Gastroesophageal sphincter (tissue), 4 donors: Measurements from ENCODE around the gene ECI1. TPM values are rescaled to one million over a fixed set of nuclear protein-coding genes. Genes with fewer than 3 reads are reported as not detected.
"Not testable (repeated sequence)": the region's sequence is repeated elsewhere in the genome, so short reads cannot be mapped to it uniquely, and the experiment has no call there.

Experiments
- ATAC-seq: fragments of 150-250 bp; one replicate; pipeline ENCODE4 v1.9.1; 2016; ENCODE audit warnings: mild to moderate bottlenecking, moderate library complexity
- H3K27ac ChIP-seq, 4 donors: fragments of 200-600 bp; sonication (generic) in 3 of 4; 1 replicate in 3 of 4; 2 replicates in 1 of 4; pipeline ENCODE4 v1.5.1; 2016 to 2019
- H3K27me3 ChIP-seq: fragments of 200-600 bp; sonication (generic); one replicate; pipeline ENCODE4 v1.5.1; 2019
- H3K36me3 ChIP-seq, 2 donors: fragments of 200-600 bp; sonication (generic); one replicate each; pipeline ENCODE4 v1.5.1; 2019; ENCODE audit warnings: control low read depth in 1 of 2
- H3K4me1 ChIP-seq, 3 donors: fragments of 200-600 bp; sonication (generic); 1 replicate in 2 of 3; 2 replicates in 1 of 3; pipeline ENCODE4 v1.5.1; 2016 to 2019; ENCODE audit warnings: control low read depth in 2 of 3
- H3K4me3 ChIP-seq, 2 donors: fragments of 200-600 bp; sonication (generic); one replicate each; pipeline ENCODE4 v1.5.1; 2019; ENCODE audit warnings: mild to moderate bottlenecking in 1 of 2, moderate library complexity in 1 of 2
- H3K9me3 ChIP-seq, 3 donors: fragments of 200-600 bp; sonication (generic); one replicate each; pipeline ENCODE4 v1.5.1; 2017 to 2019; ENCODE audit warnings: control low read depth in 2 of 3
- EP300 ChIP-seq: sonication (generic); formaldehyde crosslinking; IDR thresholded peaks from one replicate; pipeline ENCODE4 v1.6.1; 2017; ENCODE audit warnings: antibody characterized with exemption, mild to moderate bottlenecking
- POLR2A ChIP-seq, 2 donors: fragments of 450-650 bp; IDR thresholded peaks; one replicate each; pipeline ENCODE4 v1.6.1; 2017; ENCODE audit warnings: antibody characterized with exemption in 2 of 2, mild to moderate bottlenecking in 2 of 2, moderate library complexity in 1 of 2
- POLR2AphosphoS5 ChIP-seq: sonication (generic); formaldehyde crosslinking; IDR thresholded peaks from one replicate; pipeline ENCODE4 v1.6.1; 2017; ENCODE audit warnings: antibody characterized with exemption
- WGBS, 2 donors: methylation state at CpG; one replicate each; pipeline ENCODE4 v1.1.5; 2018; ENCODE audit warnings: low coverage in 1 of 2; 5-methylcytosine and 5-hydroxymethylcytosine counted together
- total RNA-seq, 4 donors: library from RNA; depleted of rRNA; stranded (reverse); fragments of >200 nt; gene quantifications; one replicate each; pipeline ENCODE4 v1.1.0, GENCODE V29; 2016
- TF ChIP-seq, protein P1 (sequence below), 4 experiments: fragments of 200-600 bp in 2 of 4; fragments of 450-650 bp in 2 of 4; sonication (generic) in 1 of 4; IDR thresholded peaks; one replicate each; pipeline ENCODE4 v1.5.1; 2017 to 2019; ENCODE audit warnings: antibody characterized with exemption in 4 of 4, mild to moderate bottlenecking in 2 of 4, moderate library complexity in 2 of 4

ECI1 gene
- total RNA-seq, 4 donors from 2014 or later = 41.9 to 85.1 (median 73.8) TPM

DNA sequence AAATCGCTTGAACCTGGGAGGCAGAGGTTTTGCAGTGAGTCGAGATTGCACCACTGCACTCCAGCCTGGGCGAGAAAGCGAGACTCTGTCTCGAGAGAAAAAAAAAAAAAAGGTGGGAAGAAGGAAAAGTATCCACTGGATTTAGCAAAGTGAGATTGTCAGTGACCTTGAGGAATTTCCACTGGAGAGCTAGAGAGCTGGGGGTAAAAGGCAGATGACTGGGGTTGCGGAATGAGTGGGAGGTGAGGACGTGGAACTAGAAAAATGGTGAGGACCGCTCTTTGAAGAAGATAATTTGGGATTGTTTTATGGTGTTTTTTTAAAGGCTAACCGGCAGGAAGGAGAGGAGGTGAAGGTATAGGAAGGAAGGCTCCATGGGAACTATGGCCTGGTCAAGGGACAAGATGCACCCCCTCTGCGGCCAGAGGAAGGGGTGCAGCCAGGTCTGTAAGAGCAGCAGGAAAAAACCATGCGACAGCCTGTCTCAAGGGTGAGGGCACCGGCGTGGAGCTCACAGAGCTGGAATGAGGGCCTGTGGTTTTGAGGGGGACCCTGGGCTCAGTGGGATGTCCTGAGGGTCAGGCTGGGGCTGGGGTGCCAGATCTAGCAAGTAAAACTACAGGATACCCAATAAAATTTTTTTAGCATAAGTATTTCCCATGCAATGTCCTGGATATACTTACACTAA lies 46.8 kb downstream of the ECI1 start:
- no peak for TF ChIP-seq POLR2A (IDR thresholded peaks at IDR 0.05)
- TF ChIP-seq EP300 = no peak
- TF ChIP-seq, protein P1, sequence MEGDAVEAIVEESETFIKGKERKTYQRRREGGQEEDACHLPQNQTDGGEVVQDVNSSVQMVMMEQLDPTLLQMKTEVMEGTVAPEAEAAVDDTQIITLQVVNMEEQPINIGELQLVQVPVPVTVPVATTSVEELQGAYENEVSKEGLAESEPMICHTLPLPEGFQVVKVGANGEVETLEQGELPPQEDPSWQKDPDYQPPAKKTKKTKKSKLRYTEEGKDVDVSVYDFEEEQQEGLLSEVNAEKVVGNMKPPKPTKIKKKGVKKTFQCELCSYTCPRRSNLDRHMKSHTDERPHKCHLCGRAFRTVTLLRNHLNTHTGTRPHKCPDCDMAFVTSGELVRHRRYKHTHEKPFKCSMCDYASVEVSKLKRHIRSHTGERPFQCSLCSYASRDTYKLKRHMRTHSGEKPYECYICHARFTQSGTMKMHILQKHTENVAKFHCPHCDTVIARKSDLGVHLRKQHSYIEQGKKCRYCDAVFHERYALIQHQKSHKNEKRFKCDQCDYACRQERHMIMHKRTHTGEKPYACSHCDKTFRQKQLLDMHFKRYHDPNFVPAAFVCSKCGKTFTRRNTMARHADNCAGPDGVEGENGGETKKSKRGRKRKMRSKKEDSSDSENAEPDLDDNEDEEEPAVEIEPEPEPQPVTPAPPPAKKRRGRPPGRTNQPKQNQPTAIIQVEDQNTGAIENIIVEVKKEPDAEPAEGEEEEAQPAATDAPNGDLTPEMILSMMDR (IDR thresholded peaks at IDR 0.05) = no peak
- TF ChIP-seq POLR2AphosphoS5 = no peak
- no peaks in the 10 kb centered on the region for H3K9me3 ChIP-seq
- H3K27ac ChIP-seq = peak overlapping the region; percentile 94 to 100 (median 98)
- peaks cover 0 to 27% (median 14%) of the 10 kb centered on the region in 3 donors for H3K4me1 ChIP-seq
- 64 to 74% methylated on average over 6 to 9 of the region's 13 CpGs for WGBS, 2 donors
- no peak for ATAC-seq
- no peaks in the 10 kb centered on the region for H3K27me3 ChIP-seq
- H3K4me3 ChIP-seq = peak overlapping the region; percentile 78 to 87
- peaks cover 0 to 32% of the 10 kb centered on the region in 2 donors for H3K36me3 ChIP-seq

- not testable (repeated sequence) for H3K27me3 ChIP-seq, H3K4me3 ChIP-seq, H3K27ac ChIP-seq, ATAC-seq, H3K9me3 ChIP-seq
- Histone ChIP-seq H3K4me1 (peaks cover 0 to 27% (median 14%) of the 10 kb centered on the region in 3 donors), H3K36me3 (peaks cover 0 to 18% of the 10 kb centered on the region in 2 donors)
- 72 to 92% methylated on average over 3 to 6 of the region's 8 CpGs for WGBS, 2 donors
These were observed 48.2 kb downstream of the ECI1 start for GRCh38 chr16:2203119-2203688.

- Histone ChIP-seq H3K27me3 (peaks cover 31% of the 10 kb centered on the region), H3K4me3 (no peak overlapping the region), H3K27ac (no peak overlapping the region), H3K36me3 (no peaks in the 10 kb centered on the region), H3K4me1 (peaks cover 0 to 24% (median 12%) of the 10 kb centered on the region in 3 donors), H3K9me3 (no peaks in the 10 kb centered on the region)
- WGBS, 2 donors = 100% methylated on average over 2 of the region's 6 CpGs; no CpG with 5 or more reads in 1 of the 2 donors
- TF ChIP-seq EP300 = no peak
- TF ChIP-seq POLR2A (IDR thresholded peaks at IDR 0.05) = no peak
- TF ChIP-seq POLR2AphosphoS5 = no peak
- TF ChIP-seq, protein P1 (IDR thresholded peaks at IDR 0.05) = no peak
- no peak for ATAC-seq
These were observed 51.1 kb downstream of the ECI1 start for GRCh38 chr16:2200313-2200712.

DNA sequence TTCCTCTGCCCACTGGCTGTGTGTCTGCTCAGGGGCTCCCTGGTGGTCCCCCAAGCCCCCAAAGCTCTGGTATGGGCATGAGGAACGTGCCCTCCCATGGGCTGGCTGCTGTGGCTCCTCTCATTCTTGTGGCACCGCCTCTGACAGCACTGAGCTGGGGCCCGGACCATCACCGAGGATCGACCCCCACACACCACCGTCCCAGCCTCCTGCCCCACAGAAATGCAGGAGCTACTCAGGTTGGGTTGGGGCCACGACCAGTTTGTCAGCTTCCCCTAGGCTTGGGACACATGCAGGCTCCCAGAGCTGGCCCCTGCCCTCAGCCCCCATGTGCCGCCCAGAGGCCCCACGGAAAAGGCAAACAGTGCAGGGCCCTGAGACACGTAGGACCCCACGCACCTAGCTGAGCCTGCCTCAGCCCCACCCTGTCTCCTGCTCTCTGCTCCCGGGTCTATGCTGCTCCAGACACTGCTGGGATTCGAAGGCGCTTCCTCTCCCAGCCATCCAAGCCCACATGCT lies 51.7 kb downstream of the ECI1 start:
- WGBS, 2 donors = no CpG with 5 or more reads among the region's 14 CpGs
- no peak overlapping the region for H3K4me3 ChIP-seq
- peaks cover 0 to 25% (median 10%) of the 10 kb centered on the region in 3 donors for H3K4me1 ChIP-seq
- TF ChIP-seq POLR2A (IDR thresholded peaks at IDR 0.05) (no peak), EP300 (no peak), POLR2AphosphoS5 (no peak)
- TF ChIP-seq, protein P1 (IDR thresholded peaks at IDR 0.05) = no peak
- no peaks in the 10 kb centered on the region for H3K36me3 ChIP-seq
- no peaks in the 10 kb centered on the region for H3K9me3 ChIP-seq
- peaks cover 37% of the 10 kb centered on the region for H3K27me3 ChIP-seq
- H3K27ac ChIP-seq = no peak overlapping the region
- no peak for ATAC-seq

DNA sequence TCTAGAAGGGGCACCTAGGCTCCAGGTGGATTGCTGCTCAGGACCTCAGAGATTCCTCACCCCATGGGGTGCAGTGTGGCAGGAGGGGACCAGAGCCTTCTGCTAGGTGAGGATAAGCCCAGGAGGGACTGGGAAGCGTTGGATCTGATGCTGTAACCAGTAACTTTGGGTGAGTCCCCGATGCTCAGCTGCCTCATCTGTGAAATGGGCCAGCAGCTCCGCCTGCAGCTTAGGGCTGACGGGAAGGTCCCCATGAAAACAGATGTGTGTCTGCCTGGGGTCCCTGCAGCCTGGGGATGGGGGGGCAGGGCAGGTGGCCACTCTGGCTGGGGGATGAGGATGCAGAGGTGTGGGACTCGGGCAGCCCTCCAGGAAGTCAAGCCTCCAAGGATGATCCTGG lies 52.3 kb downstream of the ECI1 start:
- Histone ChIP-seq H3K36me3 (no peaks in the 10 kb centered on the region), H3K27me3 (peaks cover 43% of the 10 kb centered on the region), H3K27ac (no peak overlapping the region), H3K9me3 (no peaks in the 10 kb centered on the region), H3K4me3 (no peak overlapping the region), H3K4me1 (peaks cover 0 to 22% (median 9%) of the 10 kb centered on the region in 3 donors)
- TF ChIP-seq POLR2A (IDR thresholded peaks at IDR 0.05) = no peak
- TF ChIP-seq POLR2AphosphoS5 = no peak
- TF ChIP-seq EP300 = no peak
- TF ChIP-seq, protein P1 (IDR thresholded peaks at IDR 0.05) = no peak
- no peak for ATAC-seq
- 60 to 67% methylated on average over 1 of the region's 5 CpGs for WGBS, 2 donors
